Measurements from ENCODE around the gene KRTAP4-12.

- TF ChIP-seq POLR2A (IDR thresholded peaks at IDR 0.05; ENCODE audit: borderline replicate concordance, extremely low read depth, insufficient read depth, insufficient read length) (no peak), POLR2AphosphoS5 (IDR thresholded peaks at IDR 0.05; ENCODE audit: low read depth, low read length) (no peak), CTCF (IDR thresholded peaks at IDR 0.05 in 2 of 3, conservative IDR thresholded peaks at IDR 0.05 in 1 of 3; ENCODE audit: borderline replicate concordance in 1 of 3, insufficient read depth in 1 of 3, low read depth in 2 of 3, low read length in 2 of 3) (no peak), EZH2 (IDR thresholded peaks at IDR 0.05) (no peak), REST (IDR thresholded peaks at IDR 0.05; ENCODE audit: low read depth) (no peak), EGR1 (IDR thresholded peaks at IDR 0.05; ENCODE audit: low read depth) (no peak), ATF3 (IDR thresholded peaks at IDR 0.05) (no peak), SIN3A (IDR thresholded peaks at IDR 0.05; ENCODE audit: low read depth) (no peak), ELF1 (IDR thresholded peaks at IDR 0.05; ENCODE audit: borderline replicate concordance, low read depth) (no peak)
These were observed 50.3 kb downstream of the KRTAP4-12 start for GRCh38 chr17:41073676-41074075.
